Measurements from ENCODE around the gene PDE1C. TPM values are rescaled to one million over a fixed set of nuclear protein-coding genes. Genes with fewer than 3 reads are reported as not detected.

PDE1C gene
- total and polyA plus RNA-seq, 2 of the 4 experiments (the other 2 are of a cell fraction) = 14.2 to 61.5 TPM

- peak overlapping the region in 1 of 2 experiments; percentile 4; a peak in 1 of 4 replicates for H4K8ac ChIP-seq (ENCODE audit: low read depth in 2 of 2, low read length in 2 of 2)
- peak overlapping the region; percentile 71 for H2AK5ac ChIP-seq (ENCODE audit: low read depth, low read length)
- no peak overlapping the region for H3K4me3 ChIP-seq (ENCODE audit: insufficient read depth, low read depth, low read length)
- peaks cover 15% of the 10 kb centered on the region for H3K36me3 ChIP-seq (ENCODE audit: control insufficient read depth, insufficient read depth, low read length)
- TF ChIP-seq USF2 (IDR thresholded peaks at IDR 0.05; ENCODE audit: low read depth, low read length) = no peak
- no peak for TF ChIP-seq MXI1 (IDR thresholded peaks at IDR 0.05; ENCODE audit: borderline replicate concordance, low read depth, low read length)
- no peak for TF ChIP-seq NFE2L2 (IDR thresholded peaks at IDR 0.05; ENCODE audit: low read depth, low read length)
- no peak for TF ChIP-seq POLR2A (IDR thresholded peaks at IDR 0.05; ENCODE audit: low read depth, low read length)
- TF ChIP-seq RCOR1 (IDR thresholded peaks at IDR 0.05; ENCODE audit: insufficient replicate concordance, low read length) = no peak
- no peak for TF ChIP-seq SMC3 (IDR thresholded peaks at IDR 0.05; ENCODE audit: low read depth, low read length)
- no peak for TF ChIP-seq CEBPB (IDR thresholded peaks at IDR 0.05; ENCODE audit: low read depth, low read length)
- TF ChIP-seq BHLHE40 (IDR thresholded peaks at IDR 0.05; ENCODE audit: low read depth, low read length) = no peak
- no peak for TF ChIP-seq CHD1 (IDR thresholded peaks at IDR 0.05; ENCODE audit: low read depth, low read length)
- TF ChIP-seq ELK1 (IDR thresholded peaks at IDR 0.05; ENCODE audit: borderline replicate concordance, low read depth, low read length) = no peak
- no peak for TF ChIP-seq MAZ (IDR thresholded peaks at IDR 0.05; ENCODE audit: borderline replicate concordance, low read depth, low read length)
- no peak for TF ChIP-seq RFX5 (IDR thresholded peaks at IDR 0.05; ENCODE audit: low read depth, low read length)
- no peak for TF ChIP-seq MAFK (IDR thresholded peaks at IDR 0.05; ENCODE audit: low read depth, low read length)
- H3K4me2 ChIP-seq (ENCODE audit: low read depth, low read length) = peak overlapping the region; percentile 13; the same call in 1 of the 2 replicates
- no peak overlapping the region for H2BK15ac ChIP-seq (ENCODE audit: low read depth, low read length)
- peak overlapping the region; percentile 19 for H3K14ac ChIP-seq (replicated peaks; ENCODE audit: low read depth, low read length)
- H2BK5ac ChIP-seq (ENCODE audit: low read depth, low read length, poor library complexity, severe bottlenecking) = peak overlapping the region; percentile 69
- peaks cover 6% of the 10 kb centered on the region; the same call in 1 of the 2 replicates for H3K9me1 ChIP-seq (ENCODE audit: insufficient read depth, low read length)
- peaks cover 0 to 5% of the 10 kb centered on the region in 2 experiments; a peak in 1 of 4 replicates for H3K79me1 ChIP-seq (ENCODE audit: low read depth in 1 of 2, low read length in 2 of 2)
- POLR2A ChIA-PET (ENCODE audit: unreplicated experiment) = no interaction called here
- H3K27ac ChIP-seq (ENCODE audit: insufficient read depth, low read length) = 0 out of 2 replicates have a peak overlapping the region, but pooled peaks have one; percentile 35
- WGBS, 2 experiments (ENCODE audit: extremely low coverage in 2 of 2, insufficient read length in 1 of 2) = 87% methylated on average over 7 of the region's 9 CpGs; no CpG with 5 or more reads in 1 of the 2 experiments
- H3K27me3 ChIP-seq (ENCODE audit: control insufficient read depth, insufficient read depth, low read length) = no peaks in the 10 kb centered on the region
- H3K56ac ChIP-seq (ENCODE audit: extremely low read depth, insufficient read depth, low read length) = no peak overlapping the region
- peak overlapping the region; percentile 52; the same call in 1 of the 2 replicates for H2BK120ac ChIP-seq (ENCODE audit: low read depth, low read length)
- H3K9me3 ChIP-seq (ENCODE audit: control insufficient read depth, insufficient read depth, low read length) = no peaks in the 10 kb centered on the region
- H4K5ac ChIP-seq (ENCODE audit: low read depth, low read length) = peak overlapping the region; percentile 20; the same call in 1 of the 2 replicates
- peaks cover 13% of the 10 kb centered on the region; the same call in 1 of the 2 replicates for H3K4me1 ChIP-seq (ENCODE audit: control insufficient read depth, insufficient read depth, low read length)
- H3K9ac ChIP-seq (ENCODE audit: low read depth, low read length) = no peak overlapping the region
- peak overlapping the region; percentile 0; the same call in 1 of the 2 replicates for H3K18ac ChIP-seq (ENCODE audit: low read depth, low read length)
- dilution Hi-C loops (cut with HindIII; ENCODE audit: low sequenced_read_pairs, unreplicated experiment) (no loop called here), in situ Hi-C loops (cut with MboI; ENCODE audit: low sequenced_read_pairs) (no loop called here), intact Hi-C loops (cut with micrococcal nuclease) (loop anchor here (10.0 kb wide), 1 partner anchor 249 kb away; no protein-coding TSS in a partner anchor)
- H3K23ac ChIP-seq (ENCODE audit: low read depth, low read length) = no peak overlapping the region
- H2BK20ac ChIP-seq (ENCODE audit: low read depth, low read length) = peak overlapping the region; percentile 36; the same call in 1 of the 2 replicates
- DNase-seq (no peak), ATAC-seq (ENCODE audit: low read depth) (no peak)
- CTCF ChIA-PET = no interaction called here
- H2AFZ ChIP-seq (replicated peaks; ENCODE audit: low read length, poor library complexity) = peak overlapping the region; percentile 21
- no peak overlapping the region for H2AK9ac ChIP-seq (replicated peaks; ENCODE audit: low read depth, low read length, poor library complexity)
- peak overlapping the region; percentile 72 for H3K4ac ChIP-seq (ENCODE audit: low read depth, low read length)
- H4K20me1 ChIP-seq (ENCODE audit: insufficient read depth, low read length) = no peaks in the 10 kb centered on the region
- H4K91ac ChIP-seq (ENCODE audit: insufficient read depth, low read depth, low read length) = no peak overlapping the region
- no TSS peak for BruUV-seq (replicated peaks)
Observed at GRCh38 chr7:31815796-31816195, 254.4 kb downstream of the PDE1C start.

Data from IMR-90 (cell line).